NT2/D1 (cell line): ENCODE results near the gene WTIP.
"Not testable (repeated sequence)": the region's sequence is repeated elsewhere in the genome, so short reads cannot be mapped to it uniquely, and the experiment has no call there.

Source experiments
- DNase-seq: peaks from one replicate; pipeline ENCODE4 v3.0.0-alpha.2; 2011; ENCODE audit warnings: low read depth, low spot score
- H3K27me3 ChIP-seq: 2 replicates; pipeline ENCODE4 v1.6.0; 2011; ENCODE audit warnings: mild to moderate bottlenecking; ENCODE audit not compliant: insufficient read length, insufficient read depth
- H3K36me3 ChIP-seq: 2 replicates; pipeline ENCODE4 v1.6.1; 2011; ENCODE audit warnings: mild to moderate bottlenecking, low read length, mixed read lengths; ENCODE audit not compliant: insufficient read depth, insufficient read length
- H3K4me1 ChIP-seq: 2 replicates; pipeline ENCODE4 v1.5.1; 2011; ENCODE audit not compliant: insufficient read depth, insufficient read length
- H3K4me3 ChIP-seq: 2 replicates; pipeline ENCODE4 v1.5.1; 2011; ENCODE audit warnings: low read depth; ENCODE audit not compliant: insufficient read length
- H3K9ac ChIP-seq: 2 replicates; pipeline ENCODE4 v1.6.0; 2011; ENCODE audit warnings: low read depth; ENCODE audit not compliant: insufficient read length
- H3K9me3 ChIP-seq: 2 replicates; pipeline ENCODE4 v1.5.1; 2011; ENCODE audit warnings: mild to moderate bottlenecking, low read length; ENCODE audit not compliant: insufficient read depth
- SUZ12 ChIP-seq: IDR thresholded peaks from 2 replicates; pipeline ENCODE4 v1.6.1; 2011; ENCODE audit not compliant: insufficient read length, insufficient read depth; ENCODE audit errors: extremely low read depth
- YY1 ChIP-seq: IDR thresholded peaks from 2 replicates; pipeline ENCODE4 v1.6.1; 2011; ENCODE audit not compliant: insufficient read length, insufficient read depth
- ZNF274 ChIP-seq: IDR thresholded peaks from 2 replicates; pipeline ENCODE4 v1.6.1; 2011; ENCODE audit warnings: mild to moderate bottlenecking, low read depth, low read length

Gene WTIP

GRCh38 chr19:34457446-34457845 is 24.1 kb upstream of the WTIP start:
- no peak overlapping the region for H3K9ac ChIP-seq
- DNase-seq, result no peak
- no peaks in the 10 kb centered on the region for H3K9me3 ChIP-seq
- TF ChIP-seq SUZ12, result no peak
- TF ChIP-seq YY1, result no peak
- TF ChIP-seq ZNF274, result no peak
- no peaks in the 10 kb centered on the region for H3K27me3 ChIP-seq
- peaks cover 78% of the 10 kb centered on the region for H3K36me3 ChIP-seq
- no peaks in the 10 kb centered on the region for H3K4me1 ChIP-seq
- no peak overlapping the region for H3K4me3 ChIP-seq

- Histone ChIP-seq H3K4me3 (no peak overlapping the region), H3K36me3 (peaks cover 75% of the 10 kb centered on the region), H3K4me1 (no peaks in the 10 kb centered on the region), H3K27me3 (no peaks in the 10 kb centered on the region), H3K9ac (no peak overlapping the region), H3K9me3 (no peaks in the 10 kb centered on the region)
- TF ChIP-seq YY1, result no peak
- DNase-seq, result no peak
These were observed 22.9 kb upstream of the WTIP start for GRCh38 chr19:34458677-34459076.

- Histone ChIP-seq H3K4me1 (no peaks in the 10 kb centered on the region), H3K27me3 (no peaks in the 10 kb centered on the region), H3K9ac (no peak overlapping the region), H3K4me3 (no peak overlapping the region), H3K36me3 (peaks cover 75% of the 10 kb centered on the region), H3K9me3 (no peaks in the 10 kb centered on the region)
- DNase-seq, result no peak
- TF ChIP-seq ZNF274 (no peak), YY1 (no peak), SUZ12 (no peak)
These were observed 21.9 kb upstream of the WTIP start for GRCh38 chr19:34459614-34460013.

- Histone ChIP-seq H3K4me3 (no peak overlapping the region), H3K27me3 (no peaks in the 10 kb centered on the region), H3K36me3 (peaks cover 79% of the 10 kb centered on the region), H3K9ac (no peak overlapping the region), H3K9me3 (no peaks in the 10 kb centered on the region), H3K4me1 (no peaks in the 10 kb centered on the region)
- DNase-seq, result no peak
- TF ChIP-seq YY1 (no peak), ZNF274 (no peak), SUZ12 (no peak)
These were observed 20.0 kb upstream of the WTIP start for GRCh38 chr19:34461375-34462100.

- not testable (repeated sequence) for H3K9ac ChIP-seq, H3K4me1 ChIP-seq, DNase-seq, H3K4me3 ChIP-seq, H3K27me3 ChIP-seq, H3K9me3 ChIP-seq
- H3K36me3 ChIP-seq, result peaks cover 79% of the 10 kb centered on the region
These were observed 16.8 kb upstream of the WTIP start for GRCh38 chr19:34464785-34465184.

- TF ChIP-seq SUZ12 (no peak), YY1 (no peak), ZNF274 (no peak)
- H3K9ac ChIP-seq, result no peak overlapping the region
- DNase-seq, result no peak
- no peaks in the 10 kb centered on the region for H3K9me3 ChIP-seq
- no peaks in the 10 kb centered on the region for H3K27me3 ChIP-seq
- H3K36me3 ChIP-seq, result peaks cover 76% of the 10 kb centered on the region
- H3K4me3 ChIP-seq, result no peak overlapping the region
- H3K4me1 ChIP-seq, result peaks cover 4% of the 10 kb centered on the region
These were observed 13.1 kb upstream of the WTIP start for GRCh38 chr19:34468409-34468808.

- H3K27me3 ChIP-seq, DNase-seq, H3K9me3 ChIP-seq, H3K4me1 ChIP-seq, H3K4me3 ChIP-seq, H3K9ac ChIP-seq: not testable (repeated sequence)
- peaks cover 75% of the 10 kb centered on the region for H3K36me3 ChIP-seq
These were observed 12.5 kb upstream of the WTIP start for GRCh38 chr19:34469026-34469425.

GRCh38 chr19:34471906-34472700 is 9.5 kb upstream of the WTIP start:
- no peak overlapping the region for H3K4me3 ChIP-seq
- H3K9ac ChIP-seq, result no peak overlapping the region
- peaks cover 56% of the 10 kb centered on the region for H3K36me3 ChIP-seq
- H3K9me3 ChIP-seq, result no peaks in the 10 kb centered on the region
- H3K27me3 ChIP-seq, result no peaks in the 10 kb centered on the region
- H3K4me1 ChIP-seq, result peaks cover 4% of the 10 kb centered on the region
- DNase-seq, result no peak
- TF ChIP-seq SUZ12, result no peak
- no peak for TF ChIP-seq YY1
- no peak for TF ChIP-seq ZNF274
